ENCODE data around the gene LTBP1. TPM values are rescaled to one million over a fixed set of nuclear protein-coding genes. Genes with fewer than 3 reads are reported as not detected.
A peak's percentile ranks its signal among the peaks of the same experiment; 100 is the strongest.

Gene LTBP1
- polyA plus RNA-seq, 1 donor (not counting 4 experiments of a cell fraction or from before 2014, with no cell fraction given): 9.2 TPM

- Histone ChIP-seq H3K27me3 (ENCODE audit: control insufficient read depth, extremely low read depth, insufficient read depth, low read length) (no peaks in the 10 kb centered on the region), H2AFZ (ENCODE audit: control insufficient read depth, low read length) (no peak overlapping the region), H3K4me2 (ENCODE audit: control insufficient read depth, extremely low read depth, insufficient read depth, low read depth, low read length) (no peak overlapping the region), H3K9ac (ENCODE audit: control insufficient read depth, extremely low read depth, insufficient read depth, low read length) (no peak overlapping the region), H3K36me3 (ENCODE audit: control insufficient read depth in 2 of 2, extremely low read depth in 1 of 2, insufficient read depth in 2 of 2, low read length in 2 of 2) (no peaks in the 10 kb centered on the region), H4K20me1 (ENCODE audit: control insufficient read depth, extremely low read depth, insufficient read depth, low read length) (no peaks in the 10 kb centered on the region), H3K9me1 (ENCODE audit: control insufficient read depth, extremely low read depth, insufficient read depth, low read length) (no peaks in the 10 kb centered on the region), H3K9me3 (ENCODE audit: control insufficient read depth, low read depth, low read length) (no peaks in the 10 kb centered on the region), H3K27ac (ENCODE audit: control insufficient read depth, insufficient read depth, low read length) (no peak overlapping the region), H3K4me3 (ENCODE audit: control insufficient read depth in 2 of 3, extremely low read depth in 1 of 3, insufficient read depth in 2 of 3, low read depth in 1 of 3, low read length in 3 of 3) (no peak overlapping the region), H3K79me2 (ENCODE audit: control insufficient read depth, insufficient read depth, low read length) (no peaks in the 10 kb centered on the region), H3K4me1 (ENCODE audit: control insufficient read depth, extremely low read depth, insufficient read depth, low read length) (peaks cover 26% of the 10 kb centered on the region)
- TF ChIP-seq CTCF (optimal IDR thresholded peaks at IDR 0.05 in 1 of 3, IDR thresholded peaks at IDR 0.05 in 1 of 3, conservative IDR thresholded peaks at IDR 0.05 in 1 of 3; ENCODE audit: extremely low read depth in 1 of 3, insufficient read depth in 2 of 3, low read length in 3 of 3) (no peak), EZH2 (IDR thresholded peaks at IDR 0.05; ENCODE audit: low read length) (no peak)
- dilution Hi-C loops (cut with MboI; ENCODE audit: extremely low pct_ligation_motif_present, low sequenced_read_pairs): no loop called here
- FAIRE-seq: no peak
- DNase-seq (ENCODE audit: low read depth, low spot score): no peak
These were observed 294.8 kb downstream of the LTBP1 start for GRCh38 chr2:33241581-33241980.

- no peak overlapping the region for H3K9ac ChIP-seq (ENCODE audit: control insufficient read depth, extremely low read depth, insufficient read depth, low read length)
- H3K27me3 ChIP-seq (ENCODE audit: control insufficient read depth, extremely low read depth, insufficient read depth, low read length): no peaks in the 10 kb centered on the region
- no peak for TF ChIP-seq CTCF (optimal IDR thresholded peaks at IDR 0.05 in 1 of 3, IDR thresholded peaks at IDR 0.05 in 1 of 3, conservative IDR thresholded peaks at IDR 0.05 in 1 of 3; ENCODE audit: extremely low read depth in 1 of 3, insufficient read depth in 2 of 3, low read length in 3 of 3)
- no peak for TF ChIP-seq EZH2 (IDR thresholded peaks at IDR 0.05; ENCODE audit: low read length)
- H3K36me3 ChIP-seq (ENCODE audit: control insufficient read depth in 2 of 2, extremely low read depth in 1 of 2, insufficient read depth in 2 of 2, low read length in 2 of 2): no peaks in the 10 kb centered on the region
- peak overlapping the region; percentile 34 for H3K4me2 ChIP-seq (ENCODE audit: control insufficient read depth, extremely low read depth, insufficient read depth, low read depth, low read length)
- H3K9me1 ChIP-seq (ENCODE audit: control insufficient read depth, extremely low read depth, insufficient read depth, low read length): no peaks in the 10 kb centered on the region
- peak overlapping the region; percentile 77 for H2AFZ ChIP-seq (ENCODE audit: control insufficient read depth, low read length)
- H3K79me2 ChIP-seq (ENCODE audit: control insufficient read depth, insufficient read depth, low read length): no peaks in the 10 kb centered on the region
- FAIRE-seq (peak; percentile 79), DNase-seq (ENCODE audit: low read depth, low spot score) (no peak)
- H3K4me1 ChIP-seq (ENCODE audit: control insufficient read depth, extremely low read depth, insufficient read depth, low read length): peaks cover 15% of the 10 kb centered on the region
- no peaks in the 10 kb centered on the region for H4K20me1 ChIP-seq (ENCODE audit: control insufficient read depth, extremely low read depth, insufficient read depth, low read length)
- dilution Hi-C loops (cut with MboI; ENCODE audit: extremely low pct_ligation_motif_present, low sequenced_read_pairs): no loop called here
- no peak overlapping the region for H3K4me3 ChIP-seq (ENCODE audit: control insufficient read depth in 2 of 3, extremely low read depth in 1 of 3, insufficient read depth in 2 of 3, low read depth in 1 of 3, low read length in 3 of 3)
- no peaks in the 10 kb centered on the region for H3K9me3 ChIP-seq (ENCODE audit: control insufficient read depth, low read depth, low read length)
- H3K27ac ChIP-seq (ENCODE audit: control insufficient read depth, insufficient read depth, low read length): no peak overlapping the region
These were observed 296.1 kb downstream of the LTBP1 start for GRCh38 chr2:33242845-33243244.

Measured in keratinocyte (primary cell).